Subcutaneous adipose tissue (tissue), 4 donors: ENCODE results near the gene UNKL. TPM values are rescaled to one million over a fixed set of nuclear protein-coding genes. Genes with fewer than 3 reads are reported as not detected.

Source experiments
- CTCF ChIP-seq: fragments of 450-650 bp; IDR thresholded peaks from one replicate; pipeline ENCODE4 v1.5.1; 2016; ENCODE audit warnings: low read depth, mild to moderate bottlenecking, control low read depth, antibody characterized with exemption, moderate library complexity
- total RNA-seq, 4 donors: library from RNA; depleted of rRNA; stranded (reverse); fragments of >200 nt; gene quantifications; one replicate each; pipeline ENCODE4 v1.1.0, GENCODE V29; 2016

The UNKL gene
- total RNA-seq, 4 donors from 2014 or later, result 14.3 to 49.2 (median 25.9) TPM

- no peak for TF ChIP-seq CTCF
These were observed 30.4 kb upstream of the UNKL start for GRCh38 chr16:1444730-1445517.

GRCh38 chr16:1443980-1444729, 29.7 kb upstream of the UNKL start, which contains the start of gene CCDC154:
Gene CCDC154 (minus strand): TSS chr16:1444556. CDS start chr16:1444322, 234 bp downstream.
- TF ChIP-seq CTCF, result no peak

- no peak for TF ChIP-seq CTCF
These were observed 29.0 kb upstream of the UNKL start for GRCh38 chr16:1443403-1443973.

- TF ChIP-seq CTCF, result no peak
These were observed 28.2 kb upstream of the UNKL start for GRCh38 chr16:1442697-1443096.

- no peak for TF ChIP-seq CTCF
These were observed 26.9 kb upstream of the UNKL start for GRCh38 chr16:1441391-1441829.

- no peak for TF ChIP-seq CTCF
These were observed 24.7 kb upstream of the UNKL start for GRCh38 chr16:1439058-1439698.
